Calu3 (cell line): ENCODE results near the gene NFX1. TPM values are rescaled to one million over a fixed set of nuclear protein-coding genes. Genes with fewer than 3 reads are reported as not detected.
A peak's percentile ranks its signal among the peaks of the same experiment; 100 is the strongest.

ENCODE experiments used
- BruUV-seq: library from RNA; stranded (reverse); fragments of 400-500 nt; replicated peaks from 2 replicates; lab custom pipeline; 2021; lab: Mats Ljungman, UMichigan
- CTCF ChIA-PET: fragments of 300-600 bp; sonication (Branson Sonifier 250); formaldehyde crosslinking; loops from one replicate; lab custom pipeline; 2022; ENCODE audit warnings: antibody characterized with exemption; lab: Charles Lee
- DNase-seq: peaks from one replicate; pipeline ENCODE4 v3.0.0; 2022
- H3K27ac Mint-ChIP-seq: one replicate; pipeline ENCODE4 v1.8.0; 2022; ENCODE audit warnings: mixed read lengths; ENCODE audit not compliant: unreplicated experiment
- H3K27me3 Mint-ChIP-seq: one replicate; pipeline ENCODE4 v1.8.0; 2022; ENCODE audit warnings: mixed read lengths; ENCODE audit not compliant: unreplicated experiment
- H3K36me3 Mint-ChIP-seq: one replicate; pipeline ENCODE4 v1.8.0; 2022; ENCODE audit warnings: mild to moderate bottlenecking, moderate library complexity, mixed read lengths; ENCODE audit not compliant: insufficient read depth, unreplicated experiment
- H3K4me1 Mint-ChIP-seq: one replicate; pipeline ENCODE4 v1.8.0; 2022; ENCODE audit warnings: mild to moderate bottlenecking, low read depth, mixed read lengths; ENCODE audit not compliant: unreplicated experiment
- H3K4me3 Mint-ChIP-seq: one replicate; pipeline ENCODE4 v1.8.0; 2022; ENCODE audit warnings: mild to moderate bottlenecking, low read depth, moderate library complexity, mixed read lengths; ENCODE audit not compliant: unreplicated experiment
- H3K9me3 Mint-ChIP-seq: one replicate; pipeline ENCODE4 v1.8.0; 2022; ENCODE audit warnings: low read depth, mixed read lengths; ENCODE audit not compliant: unreplicated experiment
- intact Hi-C: fragments of 100-400 bp; cut with micrococcal nuclease; formaldehyde crosslinking; loops from one replicate; pipeline ENCODE4 v1.10.0; 2022; ENCODE audit not compliant: unreplicated experiment
- total RNA-seq: library from RNA; stranded (reverse); gene quantifications from 2 replicates; pipeline ENCODE4 v1.2.3, GENCODE V29; 2022
- TF ChIP-seq, protein P1 (sequence below): fragments of 200-600 bp; IDR thresholded peaks from one replicate; pipeline ENCODE4 v1.8.0; 2022; ENCODE audit warnings: antibody characterized with exemption; ENCODE audit not compliant: unreplicated experiment

Gene NFX1
- total RNA-seq, 1 experiment from 2014 or later, result 27.3 TPM

- TSS peak; percentile 57 for BruUV-seq
- intact Hi-C loops, result no loop called here
- TF ChIP-seq, protein P1, sequence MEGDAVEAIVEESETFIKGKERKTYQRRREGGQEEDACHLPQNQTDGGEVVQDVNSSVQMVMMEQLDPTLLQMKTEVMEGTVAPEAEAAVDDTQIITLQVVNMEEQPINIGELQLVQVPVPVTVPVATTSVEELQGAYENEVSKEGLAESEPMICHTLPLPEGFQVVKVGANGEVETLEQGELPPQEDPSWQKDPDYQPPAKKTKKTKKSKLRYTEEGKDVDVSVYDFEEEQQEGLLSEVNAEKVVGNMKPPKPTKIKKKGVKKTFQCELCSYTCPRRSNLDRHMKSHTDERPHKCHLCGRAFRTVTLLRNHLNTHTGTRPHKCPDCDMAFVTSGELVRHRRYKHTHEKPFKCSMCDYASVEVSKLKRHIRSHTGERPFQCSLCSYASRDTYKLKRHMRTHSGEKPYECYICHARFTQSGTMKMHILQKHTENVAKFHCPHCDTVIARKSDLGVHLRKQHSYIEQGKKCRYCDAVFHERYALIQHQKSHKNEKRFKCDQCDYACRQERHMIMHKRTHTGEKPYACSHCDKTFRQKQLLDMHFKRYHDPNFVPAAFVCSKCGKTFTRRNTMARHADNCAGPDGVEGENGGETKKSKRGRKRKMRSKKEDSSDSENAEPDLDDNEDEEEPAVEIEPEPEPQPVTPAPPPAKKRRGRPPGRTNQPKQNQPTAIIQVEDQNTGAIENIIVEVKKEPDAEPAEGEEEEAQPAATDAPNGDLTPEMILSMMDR, result no peak
- peaks cover 32% of the 10 kb centered on the region for H3K4me1 Mint-ChIP-seq
- no peaks in the 10 kb centered on the region for H3K27me3 Mint-ChIP-seq
- no peak for DNase-seq
- H3K4me3 Mint-ChIP-seq, result peak overlapping the region; percentile 85
- CTCF ChIA-PET, result no interaction called here
- no peaks in the 10 kb centered on the region for H3K9me3 Mint-ChIP-seq
- peaks cover 37% of the 10 kb centered on the region for H3K36me3 Mint-ChIP-seq
- peak overlapping the region; percentile 72 for H3K27ac Mint-ChIP-seq
These were observed 25.0 kb upstream of the NFX1 start for GRCh38 chr9:33265211-33265865.

DNA sequence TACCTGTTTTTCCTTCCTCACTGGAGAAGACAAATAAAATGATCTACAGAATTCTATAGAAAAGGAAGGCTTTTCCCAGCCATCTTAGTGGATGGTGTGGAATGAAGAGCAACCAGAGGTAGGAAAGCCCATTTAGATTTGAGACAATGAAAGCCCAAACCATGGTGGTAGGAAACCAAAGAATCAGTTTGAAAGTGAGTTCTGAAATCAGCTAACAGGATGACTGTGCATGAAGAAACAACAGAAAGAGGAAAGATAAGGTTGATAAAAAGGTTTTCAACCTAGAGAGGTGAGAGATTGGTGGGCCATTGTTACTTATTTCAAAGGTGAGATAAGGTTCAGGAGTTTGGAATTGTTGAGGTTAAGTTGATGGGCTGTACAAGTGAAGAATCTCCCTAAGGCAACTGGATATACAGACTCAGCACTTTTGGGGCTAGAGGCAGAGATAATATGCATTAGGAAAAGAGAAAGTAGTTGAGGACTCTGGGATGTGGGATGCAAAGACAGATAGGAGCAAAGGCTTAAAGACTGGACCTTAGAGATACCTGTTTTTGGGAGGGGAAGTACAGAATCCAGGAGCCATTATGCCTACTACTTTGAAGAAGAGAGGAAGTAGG lies 23.1 kb upstream of the NFX1 start:
- Mint-ChIP-seq H3K4me3 (no peak overlapping the region), H3K36me3 (peaks cover 39% of the 10 kb centered on the region), H3K27me3 (no peaks in the 10 kb centered on the region), H3K9me3 (no peaks in the 10 kb centered on the region), H3K27ac (no peak overlapping the region), H3K4me1 (peaks cover 32% of the 10 kb centered on the region)
- BruUV-seq, result no TSS peak
- TF ChIP-seq, protein P1, result no peak
- no peak for DNase-seq
- intact Hi-C loops, result no loop called here
- CTCF ChIA-PET, result no interaction called here

GRCh38 chr9:33270146-33270545 lies 20.2 kb upstream of the NFX1 start:
- Mint-ChIP-seq H3K36me3 (peaks cover 23% of the 10 kb centered on the region), H3K27me3 (no peaks in the 10 kb centered on the region), H3K4me3 (no peak overlapping the region), H3K27ac (no peak overlapping the region), H3K4me1 (peaks cover 23% of the 10 kb centered on the region), H3K9me3 (no peaks in the 10 kb centered on the region)
- CTCF ChIA-PET, result no interaction called here
- TF ChIP-seq, protein P1, result no peak
- no TSS peak for BruUV-seq
- DNase-seq, result no peak
- intact Hi-C loops, result no loop called here

DNA sequence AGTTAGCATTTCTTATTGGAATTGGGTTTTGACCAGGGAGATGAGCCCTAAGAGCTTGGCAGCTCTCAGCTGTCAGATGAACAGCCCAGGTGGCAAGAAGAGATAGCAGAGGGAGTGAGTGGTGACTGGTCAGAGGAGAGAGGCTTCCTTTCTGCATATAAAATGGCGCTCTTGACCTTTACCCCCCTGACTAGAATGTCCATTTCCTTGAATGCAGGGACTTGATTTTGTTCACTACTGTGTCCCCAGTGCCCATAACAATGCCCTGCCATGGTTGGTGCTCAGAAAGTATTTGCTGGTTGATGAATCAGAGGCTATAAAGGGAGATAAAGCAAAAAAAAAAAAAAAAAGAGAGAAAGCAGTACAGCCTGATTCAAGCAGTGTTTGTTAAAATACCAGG lies 18.3 kb upstream of the NFX1 start:
- CTCF ChIA-PET, result no interaction called here
- H3K27ac Mint-ChIP-seq, result no peak overlapping the region
- no peak overlapping the region for H3K4me3 Mint-ChIP-seq
- intact Hi-C loops, result no loop called here
- H3K4me1 Mint-ChIP-seq, result peaks cover 5% of the 10 kb centered on the region
- no peaks in the 10 kb centered on the region for H3K9me3 Mint-ChIP-seq
- BruUV-seq, result no TSS peak
- H3K36me3 Mint-ChIP-seq, result peaks cover 22% of the 10 kb centered on the region
- H3K27me3 Mint-ChIP-seq, result no peaks in the 10 kb centered on the region
- TF ChIP-seq, protein P1, result no peak
- no peak for DNase-seq
